GM08714 (cell line): Measurements from ENCODE around the gene EPS8L3.

ENCODE experiments used
- H3K4me3 ChIP-seq: fragments of 200-500 bp; sonication (Bioruptor generic); 2 replicates; pipeline ENCODE4 v1.5.1; 2014; ENCODE audit warnings: mild to moderate bottlenecking, low read length, inconsistent platforms
- ZNF274 ChIP-seq: IDR thresholded peaks from 2 replicates; pipeline ENCODE4 v1.6.1; 2012; ENCODE audit warnings: mild to moderate bottlenecking, low read depth, low read length

Gene EPS8L3

GRCh38 chr1:109777980-109778625 is 14.4 kb upstream of the EPS8L3 start:
- no peak for TF ChIP-seq ZNF274
- H3K4me3 ChIP-seq, result no peak overlapping the region

DNA sequence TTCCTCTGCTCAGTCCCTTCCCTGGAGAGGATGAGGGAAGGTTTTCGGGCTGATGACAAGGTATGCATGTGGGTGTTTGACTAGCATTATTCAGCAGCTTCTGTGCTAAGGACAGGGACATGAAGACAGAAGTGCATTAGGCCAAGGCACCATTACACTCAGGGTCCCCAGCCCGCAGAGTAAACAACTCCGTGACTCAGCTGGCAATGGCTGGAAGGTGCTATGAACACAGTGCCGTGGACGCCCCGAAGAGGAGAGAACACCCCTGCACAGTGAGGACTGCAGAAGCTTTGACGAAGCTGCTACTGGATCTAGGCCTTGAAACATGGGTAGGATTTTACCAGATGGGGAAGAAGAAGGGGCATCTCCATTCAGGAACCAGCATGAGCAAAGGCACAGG is 13.7 kb upstream of the EPS8L3 start:
- TF ChIP-seq ZNF274, result no peak
- H3K4me3 ChIP-seq, result no peak overlapping the region

DNA sequence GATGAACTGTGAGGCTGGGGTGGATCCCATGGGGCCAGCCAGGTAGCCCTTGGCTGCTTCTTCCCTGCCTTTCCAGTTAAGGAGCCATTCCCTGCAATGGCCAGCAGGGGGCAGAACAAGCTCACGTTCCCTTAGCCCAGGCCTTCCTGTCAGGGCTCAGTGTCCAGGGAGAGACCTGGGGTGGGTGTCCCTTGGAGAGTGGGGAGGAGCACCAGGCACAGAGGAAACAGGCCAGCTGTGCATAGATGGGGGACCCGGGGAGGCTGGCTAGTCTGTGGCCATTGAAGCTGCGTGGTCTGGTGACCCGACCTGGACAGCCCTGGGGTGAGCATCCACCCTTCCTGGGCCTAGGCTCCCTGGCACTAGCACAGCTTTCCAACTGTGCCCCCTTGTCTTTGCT is 13.2 kb upstream of the EPS8L3 start:
- no peak for TF ChIP-seq ZNF274
- no peak overlapping the region for H3K4me3 ChIP-seq

DNA sequence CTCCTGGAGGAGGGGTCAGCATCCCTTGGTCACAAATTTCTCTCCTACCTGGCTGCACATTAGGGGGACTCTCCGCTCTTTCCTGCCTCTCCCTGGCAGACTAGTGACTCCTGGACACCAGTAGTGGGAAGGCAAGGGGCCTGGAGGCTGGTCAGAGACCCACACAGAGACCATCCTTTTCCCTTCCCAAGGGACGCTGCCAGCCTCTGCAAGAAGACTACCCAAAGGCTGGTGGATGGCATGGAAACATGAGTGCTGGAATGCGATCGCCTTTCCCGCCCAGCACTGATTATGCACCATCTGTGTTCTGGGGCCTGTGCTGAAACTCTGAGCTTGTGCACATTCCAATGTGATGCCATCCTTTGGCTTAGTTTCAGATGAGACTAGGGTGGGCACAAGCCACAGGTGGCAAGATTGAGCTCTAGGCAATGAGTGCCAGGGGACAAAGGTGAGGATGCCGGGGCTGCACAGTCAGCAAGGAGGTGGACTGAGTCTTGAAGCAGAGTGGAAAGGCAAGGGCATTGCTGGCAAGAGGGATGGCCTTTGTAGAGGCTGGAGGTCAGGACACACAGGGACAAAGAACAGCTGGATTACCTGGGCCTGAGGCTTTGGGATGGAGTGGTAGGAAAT is 12.6 kb upstream of the EPS8L3 start:
- no peak overlapping the region for H3K4me3 ChIP-seq
- no peak for TF ChIP-seq ZNF274

- no peak for TF ChIP-seq ZNF274
- H3K4me3 ChIP-seq, result no peak overlapping the region
Observed at GRCh38 chr1:109775398-109775797, 11.7 kb upstream of the EPS8L3 start.

- H3K4me3 ChIP-seq, result no peak overlapping the region
- TF ChIP-seq ZNF274, result no peak
Observed at GRCh38 chr1:109773900-109774485, 10.3 kb upstream of the EPS8L3 start.

DNA sequence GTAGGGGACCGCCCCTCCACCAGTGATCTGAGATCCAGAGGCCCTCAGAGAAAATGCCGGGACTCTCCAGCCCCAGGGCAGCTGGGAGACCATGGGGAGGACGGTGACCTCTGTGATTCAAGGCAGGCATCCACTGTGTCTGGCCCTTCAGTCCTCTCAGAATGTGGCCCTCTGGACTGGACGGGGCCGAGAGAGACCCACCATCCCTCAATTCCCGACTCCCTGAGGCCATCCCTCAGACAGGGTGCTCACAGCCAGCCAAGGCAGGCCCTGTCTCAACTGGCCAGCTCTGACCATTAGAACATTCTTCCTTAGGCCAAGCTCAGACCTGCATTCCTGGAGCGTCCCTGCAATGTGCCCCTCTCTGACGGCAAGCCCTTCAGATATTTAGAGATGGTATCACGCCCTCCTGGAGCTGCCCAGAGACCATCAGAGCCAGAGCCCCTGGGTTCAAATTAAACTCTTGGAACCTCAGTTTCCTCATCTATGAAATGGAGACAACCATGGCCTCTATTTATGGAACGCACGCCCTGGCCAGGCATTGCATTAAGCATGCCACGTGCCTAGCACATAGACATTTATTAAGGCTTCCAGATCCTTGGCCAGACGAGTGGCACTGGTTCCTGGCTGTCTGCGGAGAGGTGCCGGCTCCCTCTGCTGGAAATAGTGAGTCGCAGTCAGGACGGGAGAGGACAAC is 9.6 kb upstream of the EPS8L3 start:
- no peak overlapping the region for H3K4me3 ChIP-seq
- TF ChIP-seq ZNF274, result no peak

GRCh38 chr1:109772658-109773202 is 9.0 kb upstream of the EPS8L3 start:
- no peak overlapping the region for H3K4me3 ChIP-seq

DNA sequence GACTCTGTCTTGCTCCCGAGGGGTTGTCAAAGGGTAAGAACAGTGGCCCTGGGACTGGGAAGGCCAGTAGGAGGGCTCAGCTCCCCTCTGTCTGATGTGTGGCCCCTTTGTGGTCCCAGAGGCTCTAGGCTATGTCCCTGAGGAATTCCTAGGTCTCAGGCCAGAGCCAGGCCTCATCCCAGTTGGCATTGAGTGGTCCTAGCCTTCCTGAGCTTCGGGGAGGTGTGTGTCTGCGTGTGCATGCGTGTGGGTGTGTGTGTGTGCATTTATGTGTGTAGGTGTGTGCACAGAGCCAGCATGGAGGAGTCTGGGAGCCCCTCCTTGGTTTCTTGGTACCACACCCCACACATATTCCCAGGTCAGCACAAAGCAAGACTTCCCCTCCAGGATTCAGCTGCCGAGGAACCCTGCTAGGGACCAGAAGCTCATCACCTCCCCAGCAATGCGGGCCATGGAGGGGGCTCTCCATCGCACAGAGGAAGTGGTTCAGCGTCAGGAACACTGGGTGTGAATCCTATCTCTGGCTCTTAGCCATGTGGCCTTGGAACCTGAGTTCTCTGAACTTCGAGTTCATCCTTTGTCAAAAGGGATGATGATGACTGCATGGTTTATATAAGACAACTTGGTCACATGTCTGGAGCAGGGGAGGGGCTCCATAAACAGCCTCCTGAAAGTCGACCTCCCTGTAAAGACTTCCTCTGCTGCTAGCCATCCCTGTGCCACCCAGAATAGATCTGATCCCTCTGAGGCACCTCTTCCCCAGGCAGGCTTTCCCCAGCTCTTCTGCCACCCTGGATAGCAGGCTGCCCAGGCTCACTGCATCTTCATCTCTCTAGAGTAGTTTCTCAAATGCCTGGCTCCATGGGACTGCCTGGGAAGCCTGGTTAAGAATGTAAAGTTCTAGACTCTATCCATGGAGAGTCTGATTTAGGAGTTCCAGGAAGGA is 8.3 kb upstream of the EPS8L3 start:
- TF ChIP-seq ZNF274, result no peak
- no peak overlapping the region for H3K4me3 ChIP-seq

More at GRCh38 chr1:109772658-109773202, 9.0 kb upstream of the EPS8L3 start:
- TF ChIP-seq ZNF274, result no peak

- TF ChIP-seq ZNF274, result no peak
- no peak overlapping the region for H3K4me3 ChIP-seq
Observed at GRCh38 chr1:109770331-109771095, 6.8 kb upstream of the EPS8L3 start.

- TF ChIP-seq ZNF274, result no peak
- H3K4me3 ChIP-seq, result no peak overlapping the region
Observed at GRCh38 chr1:109769330-109770078, 5.8 kb upstream of the EPS8L3 start.

DNA sequence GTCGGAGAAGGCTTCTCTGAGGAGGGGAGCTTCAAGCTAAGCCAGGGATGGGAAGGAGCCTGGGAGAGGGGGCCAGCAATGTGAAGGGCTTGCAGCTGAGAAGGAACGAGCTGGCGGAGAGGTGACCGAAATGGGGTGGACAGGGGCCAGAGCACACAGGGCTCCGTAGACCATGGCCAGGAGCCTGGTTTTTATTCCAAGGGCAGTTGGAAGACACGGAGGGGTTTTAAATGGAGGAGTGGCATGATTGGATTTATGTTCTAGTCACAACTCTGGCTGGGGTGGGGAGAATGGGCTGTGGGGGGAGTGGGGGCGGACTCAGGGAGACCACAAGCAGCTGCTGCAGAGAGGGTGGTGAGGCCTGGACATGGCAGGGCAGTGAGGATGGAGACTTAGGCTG is 5.1 kb upstream of the EPS8L3 start:
- H3K4me3 ChIP-seq, result no peak overlapping the region
- TF ChIP-seq ZNF274, result no peak
